DMS153 treated with DMSO at 0.1 percent for 48 hours (cell line): ENCODE results near the gene ABCC5.
"Not testable (repeated sequence)": the region's sequence is repeated elsewhere in the genome, so short reads cannot be mapped to it uniquely, and the experiment has no call there.

ENCODE experiments used
- DNase-seq: peaks from one replicate; lab custom pipeline; 2025; ENCODE audit not compliant: unreplicated experiment; lab: John Stamatoyannopoulos, UW

ABCC5 gene

DNA sequence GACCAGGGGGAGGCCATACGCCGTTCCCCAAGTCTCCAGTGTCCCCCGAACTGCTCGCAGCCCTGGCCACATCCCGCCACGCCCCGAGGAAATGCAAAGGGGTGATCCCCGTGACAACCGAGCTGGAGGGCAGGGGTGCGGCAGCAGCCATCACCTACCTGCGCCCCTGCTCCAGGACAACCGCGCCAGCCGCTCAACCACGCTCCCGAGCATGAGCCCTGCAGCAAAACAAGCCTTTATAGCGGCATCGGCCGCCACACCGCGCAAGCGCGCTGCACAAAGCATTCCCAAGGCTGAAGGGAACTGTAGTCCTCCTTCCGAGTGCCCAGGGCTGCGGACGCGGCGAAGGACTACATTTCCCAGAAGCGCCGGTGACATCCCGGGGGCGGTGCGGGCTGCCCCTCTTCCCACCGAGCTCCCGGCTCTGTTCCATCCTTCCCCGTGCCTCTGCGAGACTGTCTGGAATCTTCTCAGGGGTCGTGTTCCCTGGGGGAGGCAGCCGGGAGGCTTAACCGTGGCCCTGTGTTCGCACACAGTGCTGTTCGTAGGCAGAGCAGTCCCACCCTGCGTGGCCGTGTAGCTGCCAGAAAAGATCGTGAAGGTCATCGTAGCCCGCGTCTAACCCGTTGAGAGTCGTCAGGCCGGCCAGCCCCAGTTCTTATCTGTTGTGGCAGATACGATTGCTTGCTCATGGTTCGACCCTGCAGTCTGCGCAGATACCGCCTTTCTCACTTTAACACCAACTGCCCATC is at the start of gene ABCC5:
TSS of gene ABCC5 (minus strand) at position 213 of the 752 bp plus-strand sequence. CDS start 3,492 bp downstream, outside the sequence.
- peak; percentile 94 for DNase-seq

DNA sequence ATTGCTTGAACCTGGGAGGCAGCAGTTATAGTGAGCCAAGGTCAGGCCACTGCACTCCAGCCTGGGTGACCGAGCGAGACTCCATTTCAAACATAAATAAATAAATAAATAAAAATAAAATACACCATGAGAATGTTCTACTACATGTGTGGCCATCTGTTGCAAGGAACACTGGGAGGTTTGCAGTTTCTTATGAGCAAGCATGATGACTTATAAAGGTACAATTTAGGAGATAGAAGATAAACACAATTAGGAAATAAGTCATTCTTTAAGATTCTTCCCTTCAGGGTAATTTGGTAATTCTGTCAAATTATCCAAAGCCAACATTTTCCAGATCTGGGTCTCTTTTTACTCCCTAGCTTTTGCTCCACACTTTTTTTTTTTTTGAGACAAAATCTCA is 48.5 kb upstream of the ABCC5 start:
- DNase-seq: no peak

DNA sequence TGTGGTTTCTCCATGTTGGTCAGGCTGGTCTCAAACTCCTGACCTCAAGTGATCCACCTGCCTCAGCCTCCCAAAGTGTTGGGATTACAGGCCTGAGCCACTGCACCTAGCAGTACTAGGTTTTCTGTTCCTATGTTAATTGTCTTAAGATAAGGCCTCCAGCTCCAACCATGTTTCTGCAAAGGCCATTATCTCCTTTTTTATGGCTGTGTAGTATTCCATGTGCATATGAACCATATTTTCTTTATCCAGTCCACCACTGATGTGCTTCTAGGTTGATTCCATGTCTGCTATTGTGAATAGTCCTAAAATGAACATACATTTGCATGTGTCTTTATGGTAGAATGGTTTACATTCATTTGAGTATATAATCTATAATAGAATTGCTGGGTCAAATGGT is 45.0 kb upstream of the ABCC5 start:
- no peak for DNase-seq

DNA sequence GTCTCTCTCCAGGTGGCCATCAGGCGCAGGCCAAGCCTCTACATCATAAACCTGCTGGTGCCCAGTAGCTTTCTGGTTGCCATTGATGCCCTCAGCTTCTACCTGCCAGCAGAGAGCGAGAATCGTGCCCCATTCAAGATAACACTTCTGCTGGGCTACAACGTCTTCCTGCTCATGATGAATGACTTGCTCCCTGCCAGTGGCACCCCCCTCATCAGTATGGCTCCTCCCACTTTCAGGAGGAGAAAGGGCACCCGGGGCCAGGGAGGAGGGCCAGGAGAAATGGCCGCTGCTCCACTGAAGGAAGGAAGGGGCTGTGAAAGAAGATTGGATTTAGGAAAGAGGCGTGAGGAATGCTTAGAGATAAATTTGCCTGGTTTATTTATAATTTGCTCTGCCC is 41.7 kb upstream of the ABCC5 start:
- DNase-seq: no peak

DNA sequence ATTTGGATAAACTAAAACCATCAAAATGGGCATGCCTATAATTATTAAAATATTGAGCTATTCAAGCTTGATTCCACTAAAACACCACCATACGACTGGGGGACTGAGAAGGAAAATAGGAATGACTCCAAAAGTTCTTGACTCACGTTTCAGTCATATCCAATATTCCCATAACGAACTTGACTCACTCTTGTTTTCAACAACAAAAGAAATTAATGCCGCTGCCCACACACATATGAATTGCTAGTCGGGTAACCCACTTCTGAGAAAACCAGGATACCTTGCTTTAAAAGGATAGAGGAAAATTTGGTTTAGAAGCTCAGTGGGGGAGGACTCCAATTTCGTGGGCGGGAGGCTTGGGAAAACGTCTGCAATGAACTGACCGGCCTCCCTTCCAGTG is 40.3 kb upstream of the ABCC5 start:
- no peak for DNase-seq

DNA sequence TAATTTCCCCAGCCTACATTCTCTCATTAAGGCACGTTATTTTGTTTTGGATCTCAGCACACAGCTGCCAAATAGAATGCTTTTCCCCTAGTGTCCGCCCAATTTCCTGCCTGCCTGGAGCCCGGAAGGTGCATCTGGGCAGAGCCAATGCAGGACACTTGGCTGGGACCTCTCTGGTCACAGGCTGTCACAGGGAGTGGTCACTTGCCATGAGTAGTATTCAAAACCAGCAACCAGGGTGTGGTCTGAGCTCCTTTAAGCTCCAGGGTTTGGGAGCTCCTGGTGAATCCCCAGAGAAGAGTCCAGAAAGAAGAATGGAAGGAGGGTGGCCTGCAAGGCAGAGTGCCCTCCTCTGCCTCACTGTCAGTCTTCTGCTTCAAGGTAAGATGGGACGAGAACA is 35.1 kb upstream of the ABCC5 start, which contains the start of gene HTR3C:
TSS of gene HTR3C (plus strand) at position 281 of the 400 bp plus-strand sequence. CDS start at position 315, 34 bp downstream.
- no peak for DNase-seq

DNA sequence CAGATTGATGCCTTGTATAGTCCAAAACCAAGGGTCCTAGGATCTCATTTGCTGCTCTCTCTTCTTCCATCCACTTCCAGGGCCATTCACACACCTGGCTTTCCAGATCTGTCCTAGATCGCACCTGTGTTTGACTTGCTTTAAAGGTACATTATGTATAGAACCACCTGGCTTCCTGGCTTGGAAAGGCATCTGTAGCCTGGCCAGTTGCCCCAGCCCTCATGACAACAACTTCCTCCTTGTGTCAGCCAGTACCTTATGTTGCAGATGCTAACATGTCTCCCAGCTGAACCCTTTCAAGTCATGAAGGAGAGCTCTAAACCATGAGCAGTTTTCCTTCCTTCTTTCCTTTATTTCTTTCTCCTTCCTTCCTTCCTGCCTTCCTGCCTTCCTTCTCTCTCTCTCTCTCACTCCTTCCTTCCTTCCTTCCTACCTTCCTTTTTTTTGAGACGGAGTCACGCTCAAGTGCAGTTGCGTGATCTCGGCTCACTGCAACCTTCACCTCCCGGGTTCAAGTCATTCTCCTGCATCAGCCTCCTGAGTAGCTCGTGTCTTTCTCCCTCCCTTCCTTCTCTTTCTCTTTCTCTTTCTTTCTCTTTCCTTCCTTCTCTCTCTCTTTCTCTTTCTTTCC is 32.6 kb upstream of the ABCC5 start:
- peak; percentile 79 for DNase-seq

DNA sequence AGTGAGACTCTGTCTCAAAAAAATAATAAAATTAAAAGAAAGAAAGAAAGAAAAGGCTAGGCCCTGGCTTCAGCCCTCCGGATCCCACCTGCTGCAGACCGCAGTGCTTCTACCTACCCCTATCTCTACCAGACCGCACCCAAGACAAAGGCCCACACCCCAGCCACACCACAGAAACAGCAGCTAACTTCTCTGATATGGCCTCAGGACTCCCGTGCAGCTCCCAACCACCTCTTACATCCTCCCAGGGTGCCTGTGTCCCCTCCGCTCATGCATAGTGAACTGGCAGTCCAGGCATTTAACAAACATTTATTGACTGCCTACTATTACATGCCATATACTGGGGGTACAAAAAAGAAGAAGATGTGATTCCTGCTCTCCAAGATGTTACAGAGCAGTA is 28.3 kb upstream of the ABCC5 start:
- no peak for DNase-seq

DNA sequence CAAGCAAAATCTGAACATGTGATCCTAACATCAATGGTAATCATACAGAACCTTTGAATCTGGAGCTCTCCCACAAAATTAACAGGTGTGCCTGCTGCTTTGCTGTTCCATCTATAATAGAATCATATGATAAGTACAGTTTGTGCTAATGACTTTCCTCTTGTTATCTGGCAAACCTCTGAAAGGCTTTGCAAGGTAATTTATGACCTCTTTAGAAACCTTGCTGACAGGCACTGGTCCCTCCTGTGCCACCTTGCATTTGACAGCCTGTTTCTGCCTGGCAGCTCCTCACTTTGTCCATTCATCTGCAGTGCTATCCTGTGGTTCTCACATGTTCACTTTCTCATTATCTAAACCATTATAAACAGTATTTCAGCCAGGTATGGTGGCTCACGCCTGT is 24.9 kb upstream of the ABCC5 start:
- peak; percentile 52 for DNase-seq

DNA sequence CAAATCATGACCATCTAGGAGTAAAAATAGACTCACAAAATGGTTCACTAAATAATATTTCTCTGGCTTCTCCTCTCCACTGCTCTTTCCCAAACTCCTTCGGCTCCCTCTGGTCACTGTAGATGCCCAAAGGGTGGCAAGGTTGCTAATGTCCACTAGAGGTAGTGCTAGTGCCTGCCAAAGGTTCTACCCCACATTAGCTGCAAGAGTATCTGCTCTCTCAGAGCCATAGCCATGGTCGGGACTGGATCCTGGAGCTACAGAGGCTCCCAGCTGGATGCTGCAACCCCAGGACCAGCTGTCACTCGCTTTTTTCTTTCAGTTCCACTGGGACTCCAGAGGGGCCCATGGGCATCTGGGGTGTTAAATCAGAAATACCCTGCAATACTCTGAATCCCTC is 22.3 kb upstream of the ABCC5 start:
- DNase-seq: peak; percentile 23

DNA sequence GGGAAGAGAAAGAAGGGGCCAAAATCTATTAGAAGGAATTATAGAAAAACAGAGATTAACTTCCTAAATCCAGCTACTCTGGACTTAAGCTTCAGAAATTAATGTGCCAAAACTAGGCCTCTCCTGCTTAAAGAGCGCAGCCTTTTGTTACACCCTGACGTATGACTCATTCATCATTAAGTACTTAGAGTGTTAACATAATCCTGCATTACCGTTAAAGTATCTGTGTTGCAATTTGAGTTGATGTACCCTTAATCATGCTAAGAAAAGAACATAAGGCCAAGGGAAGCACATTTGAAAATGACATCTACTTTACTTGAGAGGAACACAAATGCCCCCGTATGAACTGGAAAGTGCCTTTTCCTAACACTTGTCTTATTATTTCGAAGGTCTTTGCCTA is 21.7 kb upstream of the ABCC5 start:
- DNase-seq: no peak

DNA sequence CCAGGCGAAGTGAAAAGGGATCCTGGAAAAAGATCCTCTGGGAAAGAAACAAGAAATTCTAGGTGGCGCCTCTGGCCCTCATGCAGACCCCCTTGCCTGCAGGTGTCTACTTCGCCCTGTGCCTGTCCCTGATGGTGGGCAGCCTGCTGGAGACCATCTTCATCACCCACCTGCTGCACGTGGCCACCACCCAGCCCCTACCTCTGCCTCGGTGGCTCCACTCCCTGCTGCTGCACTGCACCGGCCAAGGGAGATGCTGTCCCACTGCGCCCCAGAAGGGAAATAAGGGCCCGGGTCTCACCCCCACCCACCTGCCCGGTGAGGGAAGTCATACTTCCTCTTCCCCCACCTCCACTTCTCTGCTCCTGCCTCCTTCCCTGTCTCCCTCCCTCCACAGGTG is 20.6 kb upstream of the ABCC5 start:
- DNase-seq: not testable (repeated sequence)

DNA sequence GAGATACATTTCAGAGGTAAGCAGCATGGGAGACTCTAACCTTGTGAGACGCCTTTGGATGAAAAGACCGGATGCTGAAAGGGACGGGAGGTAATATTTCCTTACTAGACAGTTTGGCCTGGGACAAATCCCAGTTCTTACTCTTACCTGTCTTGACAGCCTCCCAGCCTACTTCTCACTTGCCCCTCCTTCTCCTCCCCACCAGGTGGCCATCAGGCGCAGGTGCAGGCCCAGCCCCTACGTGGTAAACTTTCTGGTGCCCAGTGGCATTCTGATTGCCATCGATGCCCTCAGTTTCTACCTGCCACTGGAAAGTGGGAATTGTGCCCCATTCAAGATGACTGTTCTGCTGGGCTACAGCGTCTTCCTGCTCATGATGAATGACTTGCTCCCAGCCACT is 20.1 kb upstream of the ABCC5 start:
- DNase-seq: no peak

DNA sequence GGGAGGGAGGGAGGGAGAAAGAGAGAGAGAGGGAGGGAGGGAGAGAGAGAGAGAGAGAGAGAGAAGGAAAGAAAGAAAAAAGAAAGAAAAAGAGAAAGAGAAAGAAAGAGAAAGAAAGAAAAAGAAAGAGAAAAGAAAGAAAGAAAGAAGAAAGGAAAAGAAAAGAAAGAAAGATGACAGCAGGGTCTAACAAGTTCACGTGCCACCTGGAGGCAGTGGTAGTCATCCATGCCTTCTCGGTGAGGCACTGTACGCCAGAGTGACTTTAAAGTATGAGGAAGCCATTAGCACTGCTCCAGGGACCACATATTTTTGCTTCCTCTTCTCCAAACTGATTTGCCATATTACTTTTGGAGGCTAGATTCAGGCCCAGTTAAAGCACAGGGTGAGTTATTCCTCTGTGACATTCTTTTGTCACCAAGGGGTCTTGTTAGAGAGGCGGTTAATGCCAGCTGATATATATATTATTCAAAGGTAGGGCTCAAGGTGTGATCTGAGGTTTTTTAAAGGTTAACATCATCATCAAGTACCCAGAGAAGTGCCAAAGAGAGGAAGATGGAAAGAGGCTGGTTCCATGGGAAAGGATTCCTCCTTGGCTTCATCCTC is 13.6 kb upstream of the ABCC5 start, which contains the start of gene HTR3D:
TSS of gene HTR3D (plus strand) at position 556 of the 606 bp plus-strand sequence. CDS start at position 556, 0 bp downstream.
- DNase-seq: no peak

DNA sequence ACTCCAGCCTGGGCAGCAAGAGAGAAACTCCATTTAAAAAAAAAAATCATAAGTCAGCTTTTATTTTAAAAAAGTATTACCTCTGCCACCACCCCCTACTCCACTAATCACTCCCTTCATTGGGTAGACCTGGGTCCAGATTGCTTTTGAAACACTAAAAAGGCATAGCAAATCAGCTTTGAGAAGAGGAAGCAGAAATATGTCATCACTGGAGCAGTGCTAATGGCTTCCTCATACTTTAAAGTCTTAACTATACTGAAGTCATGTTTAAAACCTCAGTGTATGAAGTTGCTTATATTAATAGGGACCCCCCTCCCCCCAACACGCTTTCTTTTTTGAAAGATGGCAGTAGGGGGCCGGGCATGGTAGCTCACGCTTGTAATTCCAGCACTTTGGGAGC is 12.9 kb upstream of the ABCC5 start:
- DNase-seq: no peak

DNA sequence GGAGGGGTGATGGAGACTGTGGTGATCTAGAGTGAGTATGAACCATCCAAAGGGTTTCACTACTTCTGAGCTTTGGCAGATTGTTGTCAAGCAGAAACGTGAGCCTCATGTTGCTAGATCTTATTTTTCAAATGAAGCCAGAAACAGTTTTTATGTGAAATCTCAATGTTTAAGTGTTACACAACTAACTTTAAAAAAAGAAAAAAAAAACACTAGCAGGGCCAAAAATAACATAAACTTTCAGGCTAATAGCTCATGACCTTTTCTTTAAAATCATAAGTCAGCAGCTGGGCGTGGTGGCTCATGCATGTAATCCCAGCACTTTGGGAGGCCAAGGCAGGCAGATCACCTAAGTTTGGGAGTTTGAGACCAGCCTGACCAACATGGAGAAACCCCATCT is 11.8 kb upstream of the ABCC5 start:
- DNase-seq: no peak

DNA sequence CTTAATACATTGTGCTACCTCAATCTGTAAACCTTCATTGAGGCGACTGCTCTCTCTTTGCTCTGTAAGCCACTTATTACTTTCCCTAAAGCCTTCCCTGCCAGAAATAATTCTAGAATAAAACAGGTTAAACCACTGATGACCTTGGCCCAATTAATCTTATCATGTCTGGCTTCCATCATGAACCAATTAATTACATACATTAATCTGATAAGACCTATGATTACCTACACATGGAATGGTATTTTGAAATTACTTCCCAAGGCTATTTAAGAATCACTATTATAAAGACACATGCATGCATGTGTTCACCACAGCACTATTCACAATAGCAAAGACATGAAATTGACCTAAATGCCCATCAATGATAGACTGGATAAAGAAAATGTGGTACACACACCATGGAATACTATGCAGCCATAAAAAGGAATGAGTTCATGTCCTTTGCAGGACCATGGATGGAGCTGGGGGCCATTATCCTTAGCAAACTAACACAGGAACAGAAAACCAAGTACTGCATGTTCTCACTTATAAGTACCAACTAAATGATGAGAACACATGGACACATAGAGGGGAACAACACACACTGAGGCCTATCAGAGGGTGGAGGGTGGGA is 10.7 kb upstream of the ABCC5 start:
- not testable (repeated sequence) for DNase-seq

DNA sequence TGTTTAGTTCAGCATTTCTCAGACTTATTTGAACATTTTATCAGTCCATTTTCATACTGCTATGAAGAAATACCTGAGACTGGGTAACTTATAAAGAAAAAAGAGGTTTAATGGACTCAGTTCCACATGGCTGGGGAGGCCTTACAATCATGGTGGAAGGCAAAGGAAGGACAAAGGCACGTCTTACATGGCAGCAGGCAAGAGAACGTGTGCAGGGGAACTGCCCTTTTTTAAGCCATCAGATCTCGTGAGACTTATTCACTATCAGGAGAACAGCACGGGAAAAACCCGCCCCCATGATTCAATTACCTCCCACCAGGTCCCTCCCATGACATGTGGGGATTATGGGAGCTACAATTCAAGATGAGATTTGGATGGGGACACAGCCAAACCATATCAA is 7.6 kb upstream of the ABCC5 start:
- not testable (repeated sequence) for DNase-seq

DNA sequence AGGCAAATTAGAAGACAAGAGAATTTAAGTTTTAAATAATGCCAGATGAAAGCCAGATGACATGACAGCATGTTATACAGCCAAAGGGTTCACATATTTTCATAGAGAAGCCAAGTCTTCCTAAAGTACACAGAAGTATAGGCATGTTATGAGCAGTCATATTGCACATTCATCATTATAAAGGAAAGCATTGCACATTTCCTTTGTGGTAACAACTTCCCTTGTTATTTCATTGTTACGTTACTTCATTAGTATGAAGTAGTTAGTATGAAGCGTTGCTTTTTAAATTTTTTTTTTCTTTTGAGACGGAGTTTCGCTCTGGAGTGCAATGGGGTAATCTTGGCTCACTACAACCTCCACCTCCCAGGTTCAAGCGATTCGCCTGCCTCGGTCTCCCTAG is 4.6 kb upstream of the ABCC5 start:
- no peak for DNase-seq

DNA sequence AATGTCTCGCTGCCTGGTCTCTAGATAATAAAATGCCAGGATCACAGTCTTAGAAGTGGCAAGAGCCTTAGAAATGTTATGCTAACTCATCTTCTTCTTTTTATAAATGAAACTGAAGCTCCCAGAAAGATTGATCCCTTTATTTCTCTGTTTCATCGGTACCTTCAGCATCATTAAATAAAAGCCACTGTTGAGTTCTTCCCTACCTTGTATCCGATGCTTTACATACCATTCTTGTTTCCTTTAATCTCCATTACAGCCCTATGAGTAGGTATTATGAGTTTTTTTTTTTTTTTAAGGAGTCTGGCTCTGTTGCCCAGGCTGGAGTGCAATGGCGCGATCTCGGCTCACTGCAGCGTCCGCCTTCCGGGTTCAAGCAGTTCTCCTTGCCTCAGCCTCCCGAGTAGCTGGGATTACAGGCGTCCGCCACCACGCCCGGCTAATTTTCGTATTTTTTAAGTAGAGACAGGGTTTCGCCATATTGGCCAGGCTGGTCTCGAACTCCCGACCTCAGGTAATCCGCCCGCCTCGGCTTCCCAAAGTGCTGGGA is 815 bp upstream of the ABCC5 start:
- DNase-seq: no peak
